K562 (cell line): ENCODE data around the gene CRACR2B. TPM values are rescaled to one million over a fixed set of nuclear protein-coding genes. Genes with fewer than 3 reads are reported as not detected.

ENCODE experiments used
- ARHGAP35 ChIP-seq: fragments of 450-650 bp; IDR thresholded peaks from 2 replicates; pipeline ENCODE4 v1.6.1; 2018; ENCODE audit not compliant: partially characterized antibody
- CBX2 ChIP-seq: fragments of 200-600 bp; sonication (generic); IDR thresholded peaks from one replicate; pipeline ENCODE4 v1.6.1; 2012; ENCODE audit warnings: mild to moderate bottlenecking, low read length, inconsistent platforms; ENCODE audit not compliant: insufficient read depth, poor library complexity, severe bottlenecking
- CEBPG ChIP-seq, 3 experiments: fragments of 200-800 bp in 1 of 3; sonication (Bioruptor generic) in 1 of 3; sonication (generic) in 1 of 3; formaldehyde crosslinking in 1 of 3; IDR thresholded peaks in 2 of 3; conservative IDR thresholded peaks in 1 of 3; 2 replicates each; pipeline versions ENCODE4 v1.6.1 to v1.8.0; 2016 to 2022; ENCODE audit warnings: missing compliant biosample characterization in 2 of 3, missing genetic modification characterization in 2 of 3, mild to moderate bottlenecking in 1 of 3, missing genetic modification reagents in 1 of 3
- CHCHD3 ChIP-seq: fragments of 250-450 bp; sonication (Bioruptor Pico); IDR thresholded peaks from 2 replicates; pipeline ENCODE4 v2.1.2; 2022; ENCODE audit warnings: mild to moderate bottlenecking
- EP400 ChIP-seq: fragments of 450-650 bp; IDR thresholded peaks from 2 replicates; pipeline ENCODE4 v1.6.1; 2017; ENCODE audit warnings: antibody characterized with exemption, mild to moderate bottlenecking, moderate library complexity
- ETV5 ChIP-seq: sonication (generic); formaldehyde crosslinking; IDR thresholded peaks from 2 replicates; pipeline ENCODE4 v1.4.0; 2020; ENCODE audit warnings: low read depth, mild to moderate bottlenecking, missing genetic modification reagents
- EWSR1 ChIP-seq: fragments of 450-650 bp; IDR thresholded peaks from 2 replicates; pipeline ENCODE4 v1.6.1; 2018; ENCODE audit warnings: borderline replicate concordance, mild to moderate bottlenecking, low read depth, moderate library complexity; ENCODE audit not compliant: partially characterized antibody
- KDM5B ChIP-seq: fragments of 200-600 bp; sonication (generic); IDR thresholded peaks from 2 replicates; pipeline ENCODE4 v1.6.1; 2012; ENCODE audit warnings: low read depth, mild to moderate bottlenecking, moderate library complexity, low read length, control low read depth, inconsistent platforms; ENCODE audit not compliant: insufficient replicate concordance
- MTF1 ChIP-seq: fragments of 250-450 bp; sonication (Bioruptor Pico); IDR thresholded peaks from 2 replicates; pipeline ENCODE4 v1.9.0; 2021; ENCODE audit warnings: moderate library complexity, mild to moderate bottlenecking, inconsistent platforms, borderline replicate concordance
- MYNN ChIP-seq, 2 experiments: sonication (generic); formaldehyde crosslinking in 1 of 2; IDR thresholded peaks; 2 replicates each; pipeline versions ENCODE4 v1.5.0 to v1.6.1; 2016 to 2020; ENCODE audit warnings: antibody characterized with exemption in 1 of 2, missing genetic modification reagents in 1 of 2
- NCOA1 ChIP-seq: fragments of 450-650 bp; IDR thresholded peaks from 2 replicates; pipeline ENCODE4 v1.6.1; 2016; ENCODE audit warnings: low read depth
- NCOA4 ChIP-seq: fragments of 450-650 bp; IDR thresholded peaks from 2 replicates; pipeline ENCODE4 v1.6.1; 2018; ENCODE audit warnings: mild to moderate bottlenecking; ENCODE audit not compliant: partially characterized antibody
- NFE2 ChIP-seq: IDR thresholded peaks from 2 replicates; pipeline ENCODE4 v1.6.1; 2014; ENCODE audit warnings: antibody characterized with exemption, low read depth
- NR3C1 ChIP-seq: sonication (generic); formaldehyde crosslinking; IDR thresholded peaks from 2 replicates; pipeline ENCODE4 v1.8.1; 2022; ENCODE audit warnings: missing genetic modification reagents
- POLR3G ChIP-seq: IDR thresholded peaks from 2 replicates; pipeline ENCODE4 v1.6.1; 2011; ENCODE audit not compliant: insufficient read length, insufficient replicate concordance; ENCODE audit errors: extremely low read depth
- RBM34 ChIP-seq: fragments of 200-400 bp; formaldehyde crosslinking; IDR thresholded peaks from 2 replicates; pipeline ENCODE4 v1.6.1; 2018; ENCODE audit warnings: low read length, borderline replicate concordance; ENCODE audit not compliant: insufficient read depth
- RFX1 ChIP-seq: fragments of 450-650 bp; IDR thresholded peaks from 2 replicates; pipeline ENCODE4 v1.6.1; 2016; ENCODE audit warnings: mild to moderate bottlenecking, moderate library complexity
- ZC3H11A ChIP-seq: IDR thresholded peaks from 2 replicates; pipeline ENCODE4 v1.6.1; 2012; ENCODE audit warnings: low read depth, low read length, improper control_type of control experiment
- ZC3H8 ChIP-seq: fragments of 450-650 bp; IDR thresholded peaks from 2 replicates; pipeline ENCODE4 v1.6.1; 2017
- ZNF143 ChIP-seq: sonication (generic); formaldehyde crosslinking; IDR thresholded peaks from 2 replicates; pipeline ENCODE4 v1.9.0; 2022; ENCODE audit warnings: mild to moderate bottlenecking, missing genetic modification reagents
- ZNF551 ChIP-seq: fragments of 250-450 bp; sonication (Bioruptor Pico); IDR thresholded peaks from 2 replicates; pipeline ENCODE4 v1.5.0; 2021; ENCODE audit warnings: mild to moderate bottlenecking, moderate library complexity
- ZNF668 ChIP-seq: fragments of 250-450 bp; sonication (Bioruptor Pico); IDR thresholded peaks from 2 replicates; pipeline ENCODE4 v1.8.0; 2022; ENCODE audit warnings: mild to moderate bottlenecking, inconsistent platforms
- polyA plus RNA-seq, 8 experiments: library from polyadenylated mRNA; depleted of rRNA in 4 of 8; stranded (reverse) in 5 of 8; unstranded in 3 of 8; fragments of >200 nt; fragmentation: Nextera tagmentation in 2 of 8; fragmentation: Illumina TruSeq in 1 of 8; extraction: Ambion mirVana in 2 of 8; extraction: Trizol in 1 of 8; gene quantifications; 2 replicates each; pipeline versions ENCODE4 v1.2.1 to v1.2.3, GENCODE V29; 2011 to 2014; ENCODE audit warnings: inconsistent platforms in 1 of 8, missing spikeins in 1 of 8
- total RNA-seq, 7 experiments: library from RNA; depleted of rRNA in 6 of 7; stranded (reverse); fragments of >200 nt in 6 of 7; fragmentation: Illumina TruSeq in 2 of 7; extraction: Trizol in 2 of 7; gene quantifications; 2 replicates each; pipeline versions ENCODE4 v1.2.1 to v1.2.3, GENCODE V29; 2011 to 2021; ENCODE audit warnings: low replicate concordance in 1 of 7
- TF ChIP-seq, protein P1 (sequence below): fragments of 250-450 bp; sonication (Bioruptor Pico); IDR thresholded peaks from 2 replicates; pipeline ENCODE4 v1.8.0; 2021; ENCODE audit warnings: mild to moderate bottlenecking, moderate library complexity
- TF ChIP-seq, protein P2 (sequence below): fragments of 450-650 bp; IDR thresholded peaks from 2 replicates; pipeline ENCODE4 v1.6.1; 2017; ENCODE audit warnings: mild to moderate bottlenecking, moderate library complexity
- TF ChIP-seq, protein P3 (sequence below), 3 experiments: IDR thresholded peaks in 2 of 3; conservative IDR thresholded peaks in 1 of 3; 2 replicates each; pipeline ENCODE4 v1.5.1; 2011 to 2012; ENCODE audit warnings: low read length in 3 of 3, mild to moderate bottlenecking in 3 of 3, control low read depth in 2 of 3, improper control_type of control experiment in 1 of 3, inconsistent platforms in 1 of 3, low read depth in 1 of 3, mixed read lengths in 1 of 3, moderate library complexity in 1 of 3; ENCODE audit not compliant: insufficient read depth in 2 of 3

Gene CRACR2B
- total and polyA plus RNA-seq, 9 of the 15 experiments (the other 6 are each of a cell fraction or from before 2014, with no cell fraction given), result 0.10 to 51.0 (median 6.0) TPM

DNA sequence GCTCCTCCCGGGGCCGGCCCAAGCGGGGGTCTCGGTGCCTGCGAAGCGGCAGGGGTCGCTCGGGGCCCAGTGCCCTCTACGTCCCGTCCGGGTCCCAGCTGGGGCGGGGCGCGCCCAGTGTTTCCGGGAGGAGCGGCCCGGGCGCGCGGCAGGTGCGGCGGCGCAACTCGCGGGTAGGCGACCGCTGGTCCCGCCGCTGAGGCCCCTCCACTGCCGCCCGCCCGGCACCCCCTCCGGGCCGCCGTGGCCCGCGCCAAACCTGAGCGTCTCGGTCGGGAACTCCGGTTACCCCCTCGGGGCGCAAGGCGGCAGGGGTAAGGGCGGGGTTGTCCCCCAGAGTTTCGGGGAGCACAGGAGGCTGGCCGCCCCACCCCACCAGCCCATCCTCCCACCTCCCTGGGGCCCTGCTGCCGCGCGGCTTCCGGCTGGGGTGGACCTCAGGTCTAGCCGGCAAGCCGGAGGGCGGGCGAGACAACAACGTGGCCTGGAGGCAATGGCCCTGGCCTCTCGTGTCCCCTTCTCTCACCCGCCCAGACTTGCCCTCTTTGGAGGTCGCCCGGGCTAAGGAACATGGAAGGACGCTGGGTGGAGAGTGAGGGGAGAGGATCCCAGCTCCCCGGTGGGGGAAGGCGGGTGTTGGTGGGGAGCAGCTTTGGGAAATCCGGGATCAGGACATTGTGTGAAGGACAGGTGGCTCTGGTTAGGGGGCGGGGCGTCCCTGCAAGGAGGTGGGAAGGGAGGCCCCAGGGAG lies 398 bp upstream of the CRACR2B start (continued):
- TF ChIP-seq NFE2, result no peak
- no peak for TF ChIP-seq EWSR1
- peak; percentile 66 for TF ChIP-seq KDM5B
- TF ChIP-seq POLR3G, result no peak
- TF ChIP-seq, protein P1, sequence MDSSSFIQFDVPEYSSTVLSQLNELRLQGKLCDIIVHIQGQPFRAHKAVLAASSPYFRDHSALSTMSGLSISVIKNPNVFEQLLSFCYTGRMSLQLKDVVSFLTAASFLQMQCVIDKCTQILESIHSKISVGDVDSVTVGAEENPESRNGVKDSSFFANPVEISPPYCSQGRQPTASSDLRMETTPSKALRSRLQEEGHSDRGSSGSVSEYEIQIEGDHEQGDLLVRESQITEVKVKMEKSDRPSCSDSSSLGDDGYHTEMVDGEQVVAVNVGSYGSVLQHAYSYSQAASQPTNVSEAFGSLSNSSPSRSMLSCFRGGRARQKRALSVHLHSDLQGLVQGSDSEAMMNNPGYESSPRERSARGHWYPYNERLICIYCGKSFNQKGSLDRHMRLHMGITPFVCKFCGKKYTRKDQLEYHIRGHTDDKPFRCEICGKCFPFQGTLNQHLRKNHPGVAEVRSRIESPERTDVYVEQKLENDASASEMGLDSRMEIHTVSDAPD (CRISPR knock-in tag), result no peak
- TF ChIP-seq, protein P2, sequence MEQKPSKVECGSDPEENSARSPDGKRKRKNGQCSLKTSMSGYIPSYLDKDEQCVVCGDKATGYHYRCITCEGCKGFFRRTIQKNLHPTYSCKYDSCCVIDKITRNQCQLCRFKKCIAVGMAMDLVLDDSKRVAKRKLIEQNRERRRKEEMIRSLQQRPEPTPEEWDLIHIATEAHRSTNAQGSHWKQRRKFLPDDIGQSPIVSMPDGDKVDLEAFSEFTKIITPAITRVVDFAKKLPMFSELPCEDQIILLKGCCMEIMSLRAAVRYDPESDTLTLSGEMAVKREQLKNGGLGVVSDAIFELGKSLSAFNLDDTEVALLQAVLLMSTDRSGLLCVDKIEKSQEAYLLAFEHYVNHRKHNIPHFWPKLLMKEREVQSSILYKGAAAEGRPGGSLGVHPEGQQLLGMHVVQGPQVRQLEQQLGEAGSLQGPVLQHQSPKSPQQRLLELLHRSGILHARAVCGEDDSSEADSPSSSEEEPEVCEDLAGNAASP, result no peak
- TF ChIP-seq RFX1, result no peak
- TF ChIP-seq CBX2, result no peak
- no peak for TF ChIP-seq ZC3H11A
- TF ChIP-seq MYNN (IDR thresholded peaks at IDR 0.05), result no peak
- no peak for TF ChIP-seq MYNN (CRISPR knock-in tag; IDR thresholded peaks at IDR 0.05)
- no peak for TF ChIP-seq ZNF668 (CRISPR knock-in tag)
- TF ChIP-seq NR3C1 (CRISPR knock-in tag), result no peak
- peak; percentile 93 for TF ChIP-seq EP400
- 0 out of 2 replicates have a peak, but pooled peaks have one; percentile 5 for TF ChIP-seq CEBPG (CRISPR knock-in tag; IDR thresholded peaks at IDR 0.05)
- no peak; a peak in 1 of 4 replicates for TF ChIP-seq CEBPG (tag; conservative IDR thresholded peaks at IDR 0.05 in 1 of 2, IDR thresholded peaks at IDR 0.05 in 1 of 2)
- TF ChIP-seq, protein P3, sequence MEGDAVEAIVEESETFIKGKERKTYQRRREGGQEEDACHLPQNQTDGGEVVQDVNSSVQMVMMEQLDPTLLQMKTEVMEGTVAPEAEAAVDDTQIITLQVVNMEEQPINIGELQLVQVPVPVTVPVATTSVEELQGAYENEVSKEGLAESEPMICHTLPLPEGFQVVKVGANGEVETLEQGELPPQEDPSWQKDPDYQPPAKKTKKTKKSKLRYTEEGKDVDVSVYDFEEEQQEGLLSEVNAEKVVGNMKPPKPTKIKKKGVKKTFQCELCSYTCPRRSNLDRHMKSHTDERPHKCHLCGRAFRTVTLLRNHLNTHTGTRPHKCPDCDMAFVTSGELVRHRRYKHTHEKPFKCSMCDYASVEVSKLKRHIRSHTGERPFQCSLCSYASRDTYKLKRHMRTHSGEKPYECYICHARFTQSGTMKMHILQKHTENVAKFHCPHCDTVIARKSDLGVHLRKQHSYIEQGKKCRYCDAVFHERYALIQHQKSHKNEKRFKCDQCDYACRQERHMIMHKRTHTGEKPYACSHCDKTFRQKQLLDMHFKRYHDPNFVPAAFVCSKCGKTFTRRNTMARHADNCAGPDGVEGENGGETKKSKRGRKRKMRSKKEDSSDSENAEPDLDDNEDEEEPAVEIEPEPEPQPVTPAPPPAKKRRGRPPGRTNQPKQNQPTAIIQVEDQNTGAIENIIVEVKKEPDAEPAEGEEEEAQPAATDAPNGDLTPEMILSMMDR (IDR thresholded peaks at IDR 0.05 in 2 of 3, conservative IDR thresholded peaks at IDR 0.05 in 1 of 3; ENCODE audit: insufficient read depth in 2 of 3, low read depth in 1 of 3, low read length in 3 of 3), result no peak
- no peak for TF ChIP-seq ZNF143 (CRISPR knock-in tag)
- TF ChIP-seq ETV5 (CRISPR knock-in tag), result peak; percentile 53; the same call in 1 of the 2 replicates
- TF ChIP-seq MTF1 (CRISPR knock-in tag), result no peak
- no peak for TF ChIP-seq NCOA1
- TF ChIP-seq ARHGAP35, result no peak
- TF ChIP-seq ZC3H8, result no peak
- no peak for TF ChIP-seq NCOA4
- no peak for TF ChIP-seq RBM34
- TF ChIP-seq CHCHD3 (CRISPR knock-in tag), result no peak
- no peak for TF ChIP-seq ZNF551 (CRISPR knock-in tag)
